ENCODE measurements around the gene NPY5R. TPM values are rescaled to one million over a fixed set of nuclear protein-coding genes. Genes with fewer than 3 reads are reported as not detected.

The NPY5R gene
- not detected for total RNA-seq

DNA sequence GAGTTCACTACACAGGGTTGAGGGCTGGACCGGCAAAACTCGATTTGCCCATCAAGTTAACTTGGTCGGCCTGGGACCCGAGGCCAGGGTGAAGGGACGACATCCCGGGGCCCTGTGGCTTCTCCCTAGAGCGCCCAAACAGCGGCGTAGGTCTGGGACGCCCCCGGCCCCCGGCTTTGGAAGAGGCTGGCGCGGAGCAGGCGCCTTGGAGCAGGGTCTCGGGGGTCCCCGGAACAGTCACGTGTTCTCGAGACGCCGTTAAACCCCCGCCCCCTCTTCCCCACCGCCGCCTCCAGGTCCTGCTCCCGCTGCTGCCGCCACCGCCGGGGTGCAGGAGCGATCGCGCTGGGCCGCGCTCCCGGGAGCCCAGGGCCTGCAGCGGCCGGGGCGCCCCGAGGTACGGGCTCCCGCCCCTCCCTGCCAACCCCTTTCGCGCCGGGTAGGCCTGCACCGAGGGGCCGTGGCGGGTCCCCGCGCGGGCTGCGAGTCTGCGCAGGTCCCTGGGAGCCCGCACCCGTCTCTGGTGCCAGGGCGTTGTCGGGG lies at the start of gene NPY5R:
Gene NPY5R, plus strand, starts transcription at position 289 of the 543 bp plus-strand sequence. CDS start 6,382 bp downstream, outside the sequence.

DNA sequence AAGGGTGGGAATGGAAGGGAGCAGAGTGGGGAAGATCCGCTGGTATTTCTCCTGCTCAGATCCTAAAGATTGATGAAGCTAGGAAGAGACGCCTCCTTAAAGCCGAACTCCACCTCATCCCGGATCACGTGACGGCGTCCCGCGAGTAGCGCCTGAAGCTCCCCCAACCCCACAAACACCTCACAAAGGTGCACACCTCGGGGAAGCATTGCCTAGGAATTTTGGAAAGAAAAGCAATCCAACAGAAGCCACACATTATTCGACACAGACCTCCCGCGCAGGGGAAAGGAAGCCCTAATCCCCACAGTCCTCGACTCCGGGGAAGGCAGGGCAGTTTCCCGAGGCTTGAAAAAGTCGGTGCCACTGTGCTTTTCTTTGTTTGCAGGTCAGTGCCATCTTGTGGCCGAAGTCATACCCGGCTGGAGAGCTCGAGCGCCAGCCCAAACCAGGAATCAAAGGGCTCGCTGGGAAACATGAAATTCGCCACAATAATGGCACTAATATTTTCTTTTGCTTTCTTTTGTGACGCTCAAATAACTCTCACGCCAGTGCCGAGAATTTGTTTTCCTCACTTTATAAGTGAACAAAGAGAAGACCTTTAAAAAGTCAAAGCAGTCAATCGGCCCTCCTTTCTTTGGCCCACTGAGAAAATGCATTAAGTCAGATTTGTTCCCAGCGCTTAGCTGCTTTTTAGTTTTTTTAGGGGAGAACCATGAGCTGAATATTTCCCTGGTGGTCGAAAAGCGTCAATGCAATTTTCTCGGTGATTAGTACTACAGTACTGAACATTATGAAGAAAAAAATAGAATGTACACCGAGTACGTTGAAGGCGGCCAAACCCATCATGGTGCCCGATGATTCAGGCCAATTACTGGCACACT lies 10.9 kb upstream of the NPY5R start, which contains the start of gene NPY1R:
Gene NPY1R, minus strand, starts transcription at position 71 of the 881 bp plus-strand sequence. CDS start 6,042 bp downstream, outside the sequence.

Other genes with a start within 250 kb of the NPY5R start
- 10 to 100 TPM; 15.5 to 16.0 TPM for gene NAF1, start 177.0 kb upstream of the NPY5R start, total RNA-seq
- gene NPY1R, start 11.3 kb upstream of the NPY5R start, total RNA-seq: not detected
- gene TKTL2, start 129.9 kb downstream of the NPY5R start, total RNA-seq: not detected
- gene TMA16, start 150.8 kb downstream of the NPY5R start, total RNA-seq: 10 to 100 TPM; 27.4 to 28.1 TPM

Measured in activated naive CD4-positive, alpha-beta T cell treated with anti-CD3 and anti-CD28 coated beads, Interleukin-2, amount 10 ng/mL, durations not matched to agents 5 hours and 36 hours (primary cell).